ENCODE measurements around the gene DOK6. TPM values are rescaled to one million over a fixed set of nuclear protein-coding genes. Genes with fewer than 3 reads are reported as not detected.

The DOK6 gene
- total and polyA plus RNA-seq, 10 of the 15 experiments (the other 5 are each of a cell fraction or from before 2014, with no cell fraction given) = 0.01 to 0.09 (median 0.04) TPM; not detected in 4

DNA sequence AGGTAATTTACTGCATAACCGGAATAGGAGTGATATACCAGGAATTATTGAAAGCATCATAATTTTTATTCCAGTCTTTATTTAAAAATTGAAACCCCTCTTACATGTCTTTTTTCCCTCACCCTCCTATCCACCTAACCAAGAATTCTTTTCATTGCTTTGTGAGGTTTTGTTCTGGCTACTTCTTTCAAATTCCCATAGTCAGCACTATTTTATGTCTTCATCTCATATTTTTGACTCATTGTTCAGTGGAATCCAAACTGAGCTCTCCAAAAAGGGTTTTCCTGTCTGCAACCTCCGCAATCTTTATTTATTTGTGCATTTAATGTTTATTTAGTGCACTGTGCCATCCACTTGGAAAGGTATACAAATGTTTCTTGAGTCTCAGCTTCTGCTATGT, 128.5 kb downstream of the DOK6 start:
- Histone ChIP-seq H3K27me3 (replicated peaks in 1 of 2; ENCODE audit: control insufficient read depth in 2 of 2, insufficient read depth in 2 of 2, low read length in 1 of 2) (no peaks in the 10 kb centered on the region), H3K27ac (ENCODE audit: control insufficient read depth, insufficient read depth) (no peak overlapping the region), H3K4me3 (no peak overlapping the region), H3K36me3 (ENCODE audit: control insufficient read depth in 2 of 2, insufficient read depth in 2 of 2, low read length in 1 of 2) (no peaks in the 10 kb centered on the region), H2AFZ (ENCODE audit: control insufficient read depth, low read depth, low read length) (no peak overlapping the region), H4K20me1 (ENCODE audit: control insufficient read depth, insufficient read depth) (no peaks in the 10 kb centered on the region), H3K4me2 (ENCODE audit: control insufficient read depth, insufficient read depth) (no peak overlapping the region), H3K4me1 (ENCODE audit: control insufficient read depth, insufficient read depth, low read length) (no peaks in the 10 kb centered on the region), H3K79me2 (ENCODE audit: control insufficient read depth, insufficient read depth, low read length) (no peaks in the 10 kb centered on the region), H3K9ac (ENCODE audit: control insufficient read depth, insufficient read depth, low read length) (no peak overlapping the region), H3K9me3 (replicated peaks; ENCODE audit: control insufficient read depth, insufficient read depth, low read length) (no peaks in the 10 kb centered on the region)
- ChIA-PET CTCF (no interaction called here), POLR2A (interaction anchor here (0.5 kb wide), 1 partner anchor 24 kb away, joined by 5 read pairs; no protein-coding TSS in a partner anchor), RAD21 (ENCODE audit: unreplicated experiment) (no interaction called here), SMC1A (ENCODE audit: uncharacterized antibody, unreplicated experiment) (no interaction called here)
- ATAC-seq = no peak
- no peak for DNase-seq (ENCODE audit: low read depth, low spot score)
- TF ChIP-seq POLR2AphosphoS5 (IDR thresholded peaks at IDR 0.05; ENCODE audit: low read length) (no peak), NFIC (IDR thresholded peaks at IDR 0.05; ENCODE audit: low read depth, low read length) (no peak), ATF7 (IDR thresholded peaks at IDR 0.05; ENCODE audit: low read depth) (no peak), DPF2 (IDR thresholded peaks at IDR 0.05) (no peak), SREBF1 (IDR thresholded peaks at IDR 0.05; ENCODE audit: low read length) (no peak), CHD1 (IDR thresholded peaks at IDR 0.05; ENCODE audit: low read depth, low read length) (no peak), RFX5 (IDR thresholded peaks at IDR 0.05; ENCODE audit: low read depth, low read length) (no peak), NBN (IDR thresholded peaks at IDR 0.05) (no peak)
- TF ChIP-seq, protein P1, sequence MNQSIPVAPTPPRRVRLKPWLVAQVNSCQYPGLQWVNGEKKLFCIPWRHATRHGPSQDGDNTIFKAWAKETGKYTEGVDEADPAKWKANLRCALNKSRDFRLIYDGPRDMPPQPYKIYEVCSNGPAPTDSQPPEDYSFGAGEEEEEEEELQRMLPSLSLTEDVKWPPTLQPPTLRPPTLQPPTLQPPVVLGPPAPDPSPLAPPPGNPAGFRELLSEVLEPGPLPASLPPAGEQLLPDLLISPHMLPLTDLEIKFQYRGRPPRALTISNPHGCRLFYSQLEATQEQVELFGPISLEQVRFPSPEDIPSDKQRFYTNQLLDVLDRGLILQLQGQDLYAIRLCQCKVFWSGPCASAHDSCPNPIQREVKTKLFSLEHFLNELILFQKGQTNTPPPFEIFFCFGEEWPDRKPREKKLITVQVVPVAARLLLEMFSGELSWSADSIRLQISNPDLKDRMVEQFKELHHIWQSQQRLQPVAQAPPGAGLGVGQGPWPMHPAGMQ (IDR thresholded peaks at IDR 0.05; ENCODE audit: borderline replicate concordance) = no peak
- no TSS peak for BruUV-seq (replicated peaks)
- intact Hi-C loops (cut with micrococcal nuclease; ENCODE audit: unreplicated experiment) (no loop called here), in situ Hi-C loops (cut with MboI) (no loop called here)
- FAIRE-seq = no peak
- WGBS (ENCODE audit: insufficient coverage, insufficient replicate concordance, low lambda C conversion rate, missing lambda C conversion rate) = 44% methylated on average over 2 of the region's 2 CpGs

GRCh38 chr18:69531973-69532372, 131.3 kb downstream of the DOK6 start:
- intact Hi-C loops (cut with micrococcal nuclease; ENCODE audit: unreplicated experiment) (no loop called here), in situ Hi-C loops (cut with MboI) (no loop called here)
- RAD21 ChIA-PET (ENCODE audit: unreplicated experiment) = no interaction called here
- no peaks in the 10 kb centered on the region for H3K9me3 ChIP-seq (replicated peaks; ENCODE audit: control insufficient read depth, insufficient read depth, low read length)
- H3K27ac ChIP-seq (ENCODE audit: control insufficient read depth, insufficient read depth) = no peak overlapping the region
- H4K20me1 ChIP-seq (ENCODE audit: control insufficient read depth, insufficient read depth) = no peaks in the 10 kb centered on the region
- SMC1A ChIA-PET (ENCODE audit: uncharacterized antibody, unreplicated experiment) = interaction anchor here (1.0 kb wide), 1 partner anchor 118 kb away, joined by 3 read pairs; no protein-coding TSS in a partner anchor
- DNase-seq (ENCODE audit: low read depth, low spot score) = no peak
- no peak overlapping the region for H2AFZ ChIP-seq (ENCODE audit: control insufficient read depth, low read depth, low read length)
- H3K4me3 ChIP-seq = no peak overlapping the region
- no peak overlapping the region for H3K4me2 ChIP-seq (ENCODE audit: control insufficient read depth, insufficient read depth)
- POLR2A ChIA-PET = no interaction called here
- no peaks in the 10 kb centered on the region for H3K4me1 ChIP-seq (ENCODE audit: control insufficient read depth, insufficient read depth, low read length)
- no peaks in the 10 kb centered on the region for H3K27me3 ChIP-seq (replicated peaks in 1 of 2; ENCODE audit: control insufficient read depth in 2 of 2, insufficient read depth in 2 of 2, low read length in 1 of 2)
- H3K79me2 ChIP-seq (ENCODE audit: control insufficient read depth, insufficient read depth, low read length) = no peaks in the 10 kb centered on the region
- WGBS (ENCODE audit: insufficient coverage, insufficient replicate concordance, low lambda C conversion rate, missing lambda C conversion rate) = 16% methylated on average over 5 of the region's 5 CpGs
- H3K9ac ChIP-seq (ENCODE audit: control insufficient read depth, insufficient read depth, low read length) = no peak overlapping the region
- BruUV-seq (replicated peaks) = no TSS peak
- H3K36me3 ChIP-seq (ENCODE audit: control insufficient read depth in 2 of 2, insufficient read depth in 2 of 2, low read length in 1 of 2) = no peaks in the 10 kb centered on the region
- CTCF ChIA-PET = no interaction called here
- ATAC-seq = no peak
- no peak for FAIRE-seq
- TF ChIP-seq MXI1 (IDR thresholded peaks at IDR 0.05; ENCODE audit: low read depth, low read length) (no peak), ATF3 (IDR thresholded peaks at IDR 0.05; ENCODE audit: borderline replicate concordance, extremely low read depth, low read depth, low read length) (no peak), WRNIP1 (IDR thresholded peaks at IDR 0.05; ENCODE audit: borderline replicate concordance, low read depth, low read length) (no peak), MYB (IDR thresholded peaks at IDR 0.05; ENCODE audit: borderline replicate concordance, low read depth, low read length) (no peak), CBX5 (IDR thresholded peaks at IDR 0.05; ENCODE audit: low read depth) (no peak), SUPT20H (IDR thresholded peaks at IDR 0.05; ENCODE audit: borderline replicate concordance, control insufficient read depth, low read depth, low read length) (no peak), LARP7 (IDR thresholded peaks at IDR 0.05) (no peak)
